ENCODE results near the gene ECSCR. TPM values are rescaled to one million over a fixed set of nuclear protein-coding genes. Genes with fewer than 3 reads are reported as not detected.

ECSCR gene
- total RNA-seq, 3 donors from 2014 or later = 2.6 to 4.0 (median 2.9) TPM

- no peaks in the 10 kb centered on the region for H3K36me3 Mint-ChIP-seq (ENCODE audit: insufficient read depth)
- H3K4me1 Mint-ChIP-seq (ENCODE audit: low read depth) = peaks cover 47% of the 10 kb centered on the region
- H3K4me3 Mint-ChIP-seq = no peak overlapping the region
These were observed 2.1 kb downstream of the ECSCR start for GRCh38 chr5:139460455-139460854.

GRCh38 chr5:139459451-139459934, 3.0 kb downstream of the ECSCR start:
- Mint-ChIP-seq H3K27me3 (ENCODE audit: low read depth) (no peaks in the 10 kb centered on the region), H3K4me3 (peak overlapping the region; percentile 51), H3K9me3 (no peaks in the 10 kb centered on the region), H3K36me3 (ENCODE audit: insufficient read depth) (no peaks in the 10 kb centered on the region), H3K4me1 (ENCODE audit: low read depth) (peaks cover 53% of the 10 kb centered on the region)
- ATAC-seq (peak; percentile 37 to 50), DNase-seq (peak; percentile 27)

More at GRCh38 chr5:139460455-139460854, 2.1 kb downstream of the ECSCR start:
- H3K27me3 Mint-ChIP-seq (ENCODE audit: low read depth) = no peaks in the 10 kb centered on the region
- ATAC-seq (no peak), DNase-seq (no peak)
- H3K9me3 Mint-ChIP-seq = no peaks in the 10 kb centered on the region

- peak; percentile 97 for ATAC-seq
These were observed 3.7 kb downstream of the ECSCR start for GRCh38 chr5:139458580-139459407.

GRCh38 chr5:139457653-139458306, 4.8 kb downstream of the ECSCR start:
- Mint-ChIP-seq H3K4me1 (ENCODE audit: low read depth) (peaks cover 58% of the 10 kb centered on the region), H3K27me3 (ENCODE audit: low read depth) (no peaks in the 10 kb centered on the region), H3K9me3 (no peaks in the 10 kb centered on the region), H3K36me3 (ENCODE audit: insufficient read depth) (no peaks in the 10 kb centered on the region), H3K4me3 (no peak overlapping the region)
- no peak for ATAC-seq
- no peak for DNase-seq

More at GRCh38 chr5:139458580-139459407, 3.7 kb downstream of the ECSCR start:
- peak; percentile 71 for DNase-seq
- Mint-ChIP-seq H3K27me3 (ENCODE audit: low read depth) (no peaks in the 10 kb centered on the region), H3K9me3 (no peaks in the 10 kb centered on the region), H3K36me3 (ENCODE audit: insufficient read depth) (no peaks in the 10 kb centered on the region), H3K4me1 (ENCODE audit: low read depth) (peaks cover 58% of the 10 kb centered on the region), H3K4me3 (peak overlapping the region; percentile 54)

GRCh38 chr5:139457241-139457640, 5.3 kb downstream of the ECSCR start:
- DNase-seq = no peak
- Mint-ChIP-seq H3K4me3 (no peak overlapping the region), H3K4me1 (ENCODE audit: low read depth) (peaks cover 58% of the 10 kb centered on the region), H3K9me3 (no peaks in the 10 kb centered on the region), H3K36me3 (ENCODE audit: insufficient read depth) (no peaks in the 10 kb centered on the region), H3K27me3 (ENCODE audit: low read depth) (no peaks in the 10 kb centered on the region)
- no peak for ATAC-seq

- H3K4me3 Mint-ChIP-seq = no peak overlapping the region
- no peak for DNase-seq
- no peaks in the 10 kb centered on the region for H3K9me3 Mint-ChIP-seq
- H3K27me3 Mint-ChIP-seq (ENCODE audit: low read depth) = no peaks in the 10 kb centered on the region
- peaks cover 58% of the 10 kb centered on the region for H3K4me1 Mint-ChIP-seq (ENCODE audit: low read depth)
- H3K36me3 Mint-ChIP-seq (ENCODE audit: insufficient read depth) = no peaks in the 10 kb centered on the region
- ATAC-seq = no peak
These were observed 5.8 kb downstream of the ECSCR start for GRCh38 chr5:139456776-139457175.

- no peaks in the 10 kb centered on the region for H3K36me3 Mint-ChIP-seq (ENCODE audit: insufficient read depth)
- no peak for ATAC-seq
- H3K4me1 Mint-ChIP-seq (ENCODE audit: low read depth) = peaks cover 41% of the 10 kb centered on the region
- no peak for DNase-seq
- H3K9me3 Mint-ChIP-seq = no peaks in the 10 kb centered on the region
- H3K4me3 Mint-ChIP-seq = no peak overlapping the region
- H3K27me3 Mint-ChIP-seq (ENCODE audit: low read depth) = no peaks in the 10 kb centered on the region
These were observed 7.8 kb downstream of the ECSCR start for GRCh38 chr5:139454568-139455290.

- DNase-seq = peak; percentile 43
- no peak overlapping the region for H3K4me3 Mint-ChIP-seq
- peak in 1 of 2 donors; percentile 6 for ATAC-seq
- H3K36me3 Mint-ChIP-seq (ENCODE audit: insufficient read depth) = no peaks in the 10 kb centered on the region
- no peaks in the 10 kb centered on the region for H3K27me3 Mint-ChIP-seq (ENCODE audit: low read depth)
- no peaks in the 10 kb centered on the region for H3K9me3 Mint-ChIP-seq
- peaks cover 35% of the 10 kb centered on the region for H3K4me1 Mint-ChIP-seq (ENCODE audit: low read depth)
These were observed 8.6 kb downstream of the ECSCR start for GRCh38 chr5:139453683-139454567.

- Mint-ChIP-seq H3K4me3 (no peak overlapping the region), H3K4me1 (ENCODE audit: low read depth) (peaks cover 40% of the 10 kb centered on the region), H3K27me3 (ENCODE audit: low read depth) (no peaks in the 10 kb centered on the region), H3K9me3 (peaks cover 1% of the 10 kb centered on the region), H3K36me3 (ENCODE audit: insufficient read depth) (no peaks in the 10 kb centered on the region)
- no peak for DNase-seq
- ATAC-seq = no peak
These were observed 10.5 kb downstream of the ECSCR start for GRCh38 chr5:139451878-139452660.

- peaks cover 3% of the 10 kb centered on the region for H3K36me3 Mint-ChIP-seq (ENCODE audit: insufficient read depth)
- H3K9me3 Mint-ChIP-seq = peaks cover 5% of the 10 kb centered on the region
- peaks cover 42% of the 10 kb centered on the region for H3K4me1 Mint-ChIP-seq (ENCODE audit: low read depth)
- ATAC-seq (no peak), DNase-seq (no peak)
- H3K4me3 Mint-ChIP-seq = no peak overlapping the region
- H3K27me3 Mint-ChIP-seq (ENCODE audit: low read depth) = no peaks in the 10 kb centered on the region
These were observed 11.4 kb downstream of the ECSCR start for GRCh38 chr5:139451176-139451575.

GRCh38 chr5:139446956-139447779, 15.4 kb downstream of the ECSCR start:
- Mint-ChIP-seq H3K4me3 (peak overlapping the region; percentile 57), H3K27me3 (ENCODE audit: low read depth) (no peaks in the 10 kb centered on the region), H3K36me3 (ENCODE audit: insufficient read depth) (peaks cover 3% of the 10 kb centered on the region), H3K4me1 (ENCODE audit: low read depth) (peaks cover 56% of the 10 kb centered on the region), H3K9me3 (peaks cover 5% of the 10 kb centered on the region)
- DNase-seq = no peak
- peak; percentile 78 to 80 for ATAC-seq

GRCh38 chr5:139445325-139446170, 17.0 kb downstream of the ECSCR start:
- H3K36me3 Mint-ChIP-seq (ENCODE audit: insufficient read depth) = peaks cover 3% of the 10 kb centered on the region
- H3K4me1 Mint-ChIP-seq (ENCODE audit: low read depth) = peaks cover 64% of the 10 kb centered on the region

More at GRCh38 chr5:139445325-139446170, 17.0 kb downstream of the ECSCR start:
- Mint-ChIP-seq H3K4me3 (no peak overlapping the region), H3K9me3 (peaks cover 5% of the 10 kb centered on the region), H3K27me3 (ENCODE audit: low read depth) (no peaks in the 10 kb centered on the region)
- ATAC-seq (no peak), DNase-seq (no peak)

All from activated T-cell treated with anti-CD3 and anti-CD28 coated beads, Interleukin-2, amount 50 U/mL, for 4 hours (primary cell).